Measurements from ENCODE around the gene NEURL1. TPM values are rescaled to one million over a fixed set of nuclear protein-coding genes. Genes with fewer than 3 reads are reported as not detected.
A peak's percentile ranks its signal among the peaks of the same experiment; 100 is the strongest.

NEURL1 gene
- total and polyA plus RNA-seq, 2 donors (not counting 3 experiments of a cell fraction or from before 2014, with no cell fraction given), result 0.06 to 0.22 TPM

- FAIRE-seq, result peak; percentile 64
- intact Hi-C loops (cut with micrococcal nuclease) (no loop called here), dilution Hi-C loops (cut with MboI; ENCODE audit: extremely low pct_ligation_motif_present, low sequenced_read_pairs) (no loop called here)
- no peaks in the 10 kb centered on the region for H3K36me3 ChIP-seq (ENCODE audit: control insufficient read depth in 2 of 2, extremely low read depth in 1 of 2, insufficient read depth in 2 of 2, low read length in 2 of 2)
- no peaks in the 10 kb centered on the region for H3K4me1 ChIP-seq (ENCODE audit: control insufficient read depth, extremely low read depth, insufficient read depth, low read length)
- peaks cover 10 to 13% of the 10 kb centered on the region in 2 experiments for H3K27me3 ChIP-seq (ENCODE audit: control insufficient read depth in 2 of 2, insufficient read depth in 2 of 2, low read length in 2 of 2)
- H2AFZ ChIP-seq (ENCODE audit: low read depth, low read length), result no peak overlapping the region
- no peaks in the 10 kb centered on the region for H4K20me1 ChIP-seq (replicated peaks; ENCODE audit: control insufficient read depth, extremely low read depth, insufficient read depth, low read length)
- H3K9ac ChIP-seq (replicated peaks; ENCODE audit: extremely low read depth, insufficient read depth, low read length), result no peak overlapping the region
- POLR2A ChIA-PET, result no interaction called here
- no peak overlapping the region for H3K4me2 ChIP-seq (ENCODE audit: insufficient read depth, low read length)
- no peaks in the 10 kb centered on the region for H3K79me2 ChIP-seq (ENCODE audit: control insufficient read depth, insufficient read depth, low read length)
- BruUV-seq (replicated peaks), result no TSS peak
- CTCF ChIA-PET, result interaction anchor here (1.0 to 1.1 kb wide), 3 partner anchors 8 to 20 kb away, joined by 3 to 7 read pairs (median 6); no protein-coding TSS in a partner anchor
- DNase-seq (ENCODE audit: low read depth, low spot score), result no peak
- H3K9me3 ChIP-seq (replicated peaks; ENCODE audit: control insufficient read depth, insufficient read depth, low read length), result no peaks in the 10 kb centered on the region
- no peak overlapping the region for H3K4me3 ChIP-seq (replicated peaks in 1 of 3; ENCODE audit: insufficient read depth in 1 of 3, low read depth in 1 of 3, low read length in 3 of 3)
- TF ChIP-seq EZH2 (IDR thresholded peaks at IDR 0.05; ENCODE audit: borderline replicate concordance, low read depth, low read length, severe bottlenecking) (no peak), JUN (IDR thresholded peaks at IDR 0.05; ENCODE audit: borderline replicate concordance, insufficient read depth, insufficient read length, low read depth) (no peak)
- TF ChIP-seq, protein P1, sequence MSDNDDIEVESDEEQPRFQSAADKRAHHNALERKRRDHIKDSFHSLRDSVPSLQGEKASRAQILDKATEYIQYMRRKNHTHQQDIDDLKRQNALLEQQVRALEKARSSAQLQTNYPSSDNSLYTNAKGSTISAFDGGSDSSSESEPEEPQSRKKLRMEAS (IDR thresholded peaks at IDR 0.05; ENCODE audit: insufficient read depth, insufficient read length), result no peak
- no peak overlapping the region for H3K27ac ChIP-seq (ENCODE audit: insufficient read depth, low read depth, low read length)
- H3K9me1 ChIP-seq (replicated peaks; ENCODE audit: control insufficient read depth, extremely low read depth, insufficient read depth, low read length), result no peaks in the 10 kb centered on the region
These were observed 79.1 kb downstream of the NEURL1 start for GRCh38 chr10:103572347-103573204.

DNA sequence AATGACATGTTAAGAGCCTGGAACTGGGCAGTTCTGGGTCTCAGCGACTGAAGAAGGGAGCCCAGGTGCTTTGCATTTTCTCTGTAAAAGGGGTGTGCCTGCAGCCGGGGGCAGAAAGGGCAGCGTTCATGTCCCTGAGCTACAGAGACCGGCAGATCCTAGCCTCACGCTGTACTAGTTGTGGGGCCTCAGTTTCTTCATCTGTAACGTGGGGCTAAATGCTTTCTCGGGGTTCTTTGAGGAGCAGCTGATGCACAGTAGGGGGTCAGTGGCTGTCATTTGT, 79.6 kb downstream of the NEURL1 start:
- Histone ChIP-seq H3K4me2 (ENCODE audit: insufficient read depth, low read length) (no peak overlapping the region), H3K4me1 (ENCODE audit: control insufficient read depth, extremely low read depth, insufficient read depth, low read length) (no peaks in the 10 kb centered on the region), H3K27ac (ENCODE audit: insufficient read depth, low read depth, low read length) (no peak overlapping the region), H3K4me3 (replicated peaks in 1 of 3; ENCODE audit: insufficient read depth in 1 of 3, low read depth in 1 of 3, low read length in 3 of 3) (no peak overlapping the region), H3K27me3 (ENCODE audit: control insufficient read depth in 2 of 2, insufficient read depth in 2 of 2, low read length in 2 of 2) (peaks cover 10 to 17% of the 10 kb centered on the region in 2 experiments), H3K9me1 (replicated peaks; ENCODE audit: control insufficient read depth, extremely low read depth, insufficient read depth, low read length) (no peaks in the 10 kb centered on the region), H2AFZ (ENCODE audit: low read depth, low read length) (no peak overlapping the region), H3K9ac (replicated peaks; ENCODE audit: extremely low read depth, insufficient read depth, low read length) (no peak overlapping the region), H3K36me3 (ENCODE audit: control insufficient read depth in 2 of 2, extremely low read depth in 1 of 2, insufficient read depth in 2 of 2, low read length in 2 of 2) (no peaks in the 10 kb centered on the region), H3K9me3 (replicated peaks; ENCODE audit: control insufficient read depth, insufficient read depth, low read length) (no peaks in the 10 kb centered on the region), H4K20me1 (replicated peaks; ENCODE audit: control insufficient read depth, extremely low read depth, insufficient read depth, low read length) (no peaks in the 10 kb centered on the region), H3K79me2 (ENCODE audit: control insufficient read depth, insufficient read depth, low read length) (no peaks in the 10 kb centered on the region)
- CTCF ChIA-PET, result interaction anchor here (1.0 to 1.1 kb wide), 3 partner anchors 8 to 20 kb away, joined by 3 to 7 read pairs (median 6); no protein-coding TSS in a partner anchor
- no peak for TF ChIP-seq MYC (IDR thresholded peaks at IDR 0.05; ENCODE audit: low read depth, low read length)
- no peak for TF ChIP-seq POLR2A (IDR thresholded peaks at IDR 0.05; ENCODE audit: low read depth, low read length)
- TF ChIP-seq, protein P1 (IDR thresholded peaks at IDR 0.05; ENCODE audit: insufficient read depth, insufficient read length), result no peak
- no peak for TF ChIP-seq EZH2 (IDR thresholded peaks at IDR 0.05; ENCODE audit: borderline replicate concordance, low read depth, low read length, severe bottlenecking)
- no peak for TF ChIP-seq FOS (IDR thresholded peaks at IDR 0.05; ENCODE audit: borderline replicate concordance, insufficient read depth, low read length)
- TF ChIP-seq, protein P2, sequence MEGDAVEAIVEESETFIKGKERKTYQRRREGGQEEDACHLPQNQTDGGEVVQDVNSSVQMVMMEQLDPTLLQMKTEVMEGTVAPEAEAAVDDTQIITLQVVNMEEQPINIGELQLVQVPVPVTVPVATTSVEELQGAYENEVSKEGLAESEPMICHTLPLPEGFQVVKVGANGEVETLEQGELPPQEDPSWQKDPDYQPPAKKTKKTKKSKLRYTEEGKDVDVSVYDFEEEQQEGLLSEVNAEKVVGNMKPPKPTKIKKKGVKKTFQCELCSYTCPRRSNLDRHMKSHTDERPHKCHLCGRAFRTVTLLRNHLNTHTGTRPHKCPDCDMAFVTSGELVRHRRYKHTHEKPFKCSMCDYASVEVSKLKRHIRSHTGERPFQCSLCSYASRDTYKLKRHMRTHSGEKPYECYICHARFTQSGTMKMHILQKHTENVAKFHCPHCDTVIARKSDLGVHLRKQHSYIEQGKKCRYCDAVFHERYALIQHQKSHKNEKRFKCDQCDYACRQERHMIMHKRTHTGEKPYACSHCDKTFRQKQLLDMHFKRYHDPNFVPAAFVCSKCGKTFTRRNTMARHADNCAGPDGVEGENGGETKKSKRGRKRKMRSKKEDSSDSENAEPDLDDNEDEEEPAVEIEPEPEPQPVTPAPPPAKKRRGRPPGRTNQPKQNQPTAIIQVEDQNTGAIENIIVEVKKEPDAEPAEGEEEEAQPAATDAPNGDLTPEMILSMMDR (IDR thresholded peaks at IDR 0.05; ENCODE audit: extremely low read depth in 1 of 2, insufficient read depth in 1 of 2, low read depth in 1 of 2, low read length in 2 of 2), result no peak
- TF ChIP-seq POLR2AphosphoS5 (IDR thresholded peaks at IDR 0.05; ENCODE audit: insufficient read depth, low read depth, low read length), result no peak
- TF ChIP-seq GATA2 (IDR thresholded peaks at IDR 0.05; ENCODE audit: insufficient read depth, insufficient read length, low read depth, low read length), result no peak
- no peak for TF ChIP-seq JUN (IDR thresholded peaks at IDR 0.05; ENCODE audit: borderline replicate concordance, insufficient read depth, insufficient read length, low read depth)
- dilution Hi-C loops (cut with MboI; ENCODE audit: extremely low pct_ligation_motif_present, low sequenced_read_pairs), result no loop called here
- intact Hi-C loops (cut with micrococcal nuclease), result no loop called here
- BruUV-seq (replicated peaks), result no TSS peak
- FAIRE-seq, result no peak
- no peak for DNase-seq (ENCODE audit: low read depth, low spot score)
- POLR2A ChIA-PET, result no interaction called here

Measured in endothelial cell of umbilical vein (primary cell).